ENCODE measurements around the gene PPP1R14C.

The PPP1R14C gene

DNA sequence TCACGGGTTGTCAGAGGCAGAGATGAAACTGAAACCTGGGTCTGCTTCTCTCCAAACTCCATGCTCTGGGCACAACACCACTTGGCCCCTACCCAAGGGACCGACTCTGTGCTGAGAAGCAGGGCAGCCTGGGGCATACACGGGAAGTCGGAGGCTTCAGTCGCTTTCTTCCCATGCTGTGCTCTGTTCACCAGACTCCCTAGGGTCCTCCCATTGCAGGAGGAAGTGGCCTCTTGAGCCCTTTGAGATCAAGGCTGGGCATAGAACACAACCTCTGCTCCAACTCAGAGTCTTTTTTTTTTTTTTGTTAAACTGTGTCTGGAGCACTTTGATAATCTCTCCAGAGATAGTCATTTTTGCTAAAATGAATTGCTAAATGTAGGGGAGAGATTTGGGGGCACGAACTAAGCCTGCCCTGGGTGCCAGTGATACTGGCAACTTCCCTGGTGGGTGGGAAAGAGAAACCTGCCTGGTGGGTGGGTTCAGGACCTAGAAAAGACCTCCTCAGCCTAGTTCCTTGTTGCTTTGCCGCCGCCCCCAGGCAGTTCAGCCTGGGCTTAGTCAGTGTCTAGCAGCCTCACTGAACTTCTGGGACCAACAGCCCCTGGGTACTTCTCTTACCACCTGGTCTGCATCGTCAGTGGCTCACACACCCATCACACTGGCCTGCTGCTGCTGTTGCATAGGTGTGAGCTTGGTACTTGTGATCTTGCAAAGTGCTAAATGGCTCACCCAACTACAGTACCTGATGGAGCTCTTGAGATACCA, 62.0 kb downstream of the PPP1R14C start:
- H3K27ac ChIP-seq = peak overlapping the region in 1 of 21 experiments; percentile 49
- H3K4me3 ChIP-seq = no peak overlapping the region

DNA sequence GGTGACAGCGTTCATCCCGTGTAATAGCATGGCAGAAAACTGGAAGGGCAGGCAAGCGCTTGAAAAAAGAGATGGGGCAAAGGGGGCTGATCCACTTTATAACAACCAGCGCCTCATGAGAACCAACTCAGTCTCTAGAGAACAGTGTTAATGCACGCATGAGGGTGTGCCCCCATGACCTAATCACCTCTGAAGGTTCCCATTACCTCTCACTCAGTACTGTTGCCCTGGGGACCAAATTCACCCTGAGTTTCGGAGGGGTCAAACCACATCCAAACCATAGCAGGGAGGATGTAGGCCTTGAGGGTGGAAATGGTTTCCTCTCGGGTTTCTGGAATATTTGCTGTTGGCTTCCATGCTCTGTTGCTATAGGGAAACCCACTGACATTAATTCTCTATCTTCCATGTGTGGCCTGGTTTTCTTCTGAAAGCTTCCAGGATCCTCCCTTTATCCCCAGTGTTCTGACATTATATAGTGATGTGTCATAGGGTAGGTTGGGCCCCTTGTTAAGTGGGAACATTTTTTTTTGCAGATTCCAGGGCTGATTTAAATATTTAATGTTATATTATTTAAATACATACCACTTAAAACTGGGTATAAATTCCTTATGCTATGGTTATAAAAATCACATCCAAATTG, 65.2 kb downstream of the PPP1R14C start:
- no peak overlapping the region for H3K27ac ChIP-seq
- no peak overlapping the region for H3K4me3 ChIP-seq

DNA sequence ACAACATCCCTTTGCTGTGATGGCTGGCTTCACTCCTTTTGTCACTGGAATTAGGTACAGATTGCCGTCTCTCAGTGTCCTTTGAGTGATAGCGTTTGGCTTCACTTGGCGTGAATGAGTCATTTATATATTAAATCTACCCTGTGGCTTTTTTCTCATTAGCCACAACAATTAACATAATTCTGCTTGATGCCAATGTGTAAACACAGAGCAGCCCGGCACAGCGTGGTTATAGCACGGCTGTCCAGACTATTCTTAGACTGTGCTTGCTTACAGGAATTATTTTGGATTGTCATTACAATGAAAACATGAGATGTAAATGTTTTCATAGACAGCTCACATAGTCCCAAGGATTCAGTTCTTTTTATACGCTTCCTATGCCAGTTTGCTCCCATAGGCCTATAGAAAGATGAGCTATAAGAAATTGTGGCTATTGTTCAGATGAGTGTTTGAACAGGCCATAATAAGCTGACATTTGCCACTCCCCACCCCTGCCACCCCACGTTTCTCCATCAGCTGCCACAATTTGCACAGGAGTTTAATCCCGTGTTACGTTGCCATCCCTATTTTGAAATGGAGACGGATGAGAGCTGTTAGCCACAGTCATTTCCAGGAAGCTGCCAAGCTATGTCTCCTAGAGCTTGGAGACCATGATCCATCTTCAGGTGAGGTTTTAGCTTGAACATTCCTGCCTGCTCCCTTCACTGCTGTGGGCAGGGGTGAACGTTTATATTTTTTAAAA, 65.9 kb downstream of the PPP1R14C start:
- no peak overlapping the region for H3K27ac ChIP-seq
- no peak overlapping the region for H3K4me3 ChIP-seq

DNA sequence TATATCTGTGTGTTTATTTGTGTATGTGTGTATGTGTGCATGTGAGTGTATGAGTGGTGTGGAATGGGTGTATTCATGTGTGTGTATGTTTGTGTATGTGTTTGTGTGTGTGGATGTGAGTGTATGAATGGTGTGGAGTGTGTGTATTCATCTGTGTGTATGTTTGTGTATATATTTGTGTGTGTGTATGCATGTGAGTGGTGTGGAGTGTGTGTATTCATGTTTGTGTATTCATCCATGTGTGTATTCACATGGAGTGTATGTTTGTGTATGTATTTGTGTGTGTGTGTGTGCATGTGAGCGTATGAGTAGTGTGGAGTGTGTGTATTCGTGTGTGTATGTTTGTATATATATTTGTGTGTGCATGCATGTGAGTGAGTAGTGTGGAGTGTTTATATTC, 66.6 kb downstream of the PPP1R14C start:
- H3K27ac ChIP-seq = no peak overlapping the region
- no peak overlapping the region for H3K4me3 ChIP-seq

GRCh38 chr6:150211700-150212511, 69.1 kb downstream of the PPP1R14C start:
- Histone ChIP-seq H3K27ac (no peak overlapping the region), H3K4me3 (no peak overlapping the region)

DNA sequence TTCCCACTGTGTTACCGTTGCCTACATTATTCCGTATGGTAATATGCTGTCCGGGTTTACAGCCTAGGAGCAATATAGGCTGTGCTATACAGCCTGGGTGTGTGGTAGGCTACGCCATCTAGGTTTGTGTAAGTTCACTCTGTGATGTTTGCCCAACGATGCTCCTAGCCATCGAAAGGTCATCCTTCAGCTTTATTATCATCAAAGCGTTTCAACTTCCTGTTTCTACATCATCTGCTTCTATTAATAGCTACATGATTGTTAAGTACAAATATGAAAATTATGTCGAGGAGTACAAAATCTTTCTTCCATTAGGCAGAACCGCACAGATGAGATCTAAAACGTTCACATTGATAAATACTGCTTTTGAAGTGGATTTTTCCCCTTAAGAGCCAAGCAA, 69.9 kb downstream of the PPP1R14C start:
- Histone ChIP-seq H3K4me3 (no peak overlapping the region), H3K27ac (no peak overlapping the region)

DNA sequence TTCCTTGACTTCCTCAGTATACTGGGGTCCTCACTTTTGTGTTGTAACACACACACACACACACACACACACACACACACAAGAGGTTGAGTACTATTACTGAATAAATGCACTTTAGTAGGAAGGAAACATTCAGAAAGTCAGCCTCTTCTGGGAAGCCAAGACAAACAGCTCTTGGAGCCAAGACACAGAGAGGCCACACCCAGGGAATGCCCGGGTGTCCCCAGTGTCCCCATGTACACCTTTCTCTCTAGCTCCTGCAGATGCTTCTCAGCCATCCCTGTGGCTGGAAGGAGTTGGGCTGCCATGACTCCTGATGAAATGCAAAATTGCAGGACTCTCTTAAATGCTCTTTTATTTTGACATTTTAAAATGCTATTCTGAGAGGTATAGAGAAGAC, 70.5 kb downstream of the PPP1R14C start:
- H3K27ac ChIP-seq = no peak overlapping the region
- no peak overlapping the region for H3K4me3 ChIP-seq

DNA sequence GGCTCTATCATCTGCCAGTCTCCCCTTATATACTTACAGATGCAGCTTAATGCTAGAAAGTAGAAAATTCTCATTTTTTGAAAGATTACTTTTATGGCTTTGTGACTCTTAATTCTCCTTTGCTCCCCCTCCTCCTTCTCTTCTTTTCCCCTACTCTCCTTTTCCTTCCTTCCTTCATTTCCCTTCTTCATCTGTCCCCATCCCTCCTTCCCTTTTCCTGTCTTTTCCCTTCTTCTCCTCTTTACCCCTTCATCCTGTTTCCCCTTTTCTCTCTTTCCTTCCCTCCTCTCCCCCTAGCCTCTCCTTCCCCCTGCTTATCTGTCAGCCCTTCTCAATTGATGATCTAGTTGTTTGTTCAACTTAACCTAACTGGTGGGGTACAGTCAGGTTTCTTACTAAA, 71.5 kb downstream of the PPP1R14C start:
- Histone ChIP-seq H3K4me3 (no peak overlapping the region), H3K27ac (no peak overlapping the region)

DNA sequence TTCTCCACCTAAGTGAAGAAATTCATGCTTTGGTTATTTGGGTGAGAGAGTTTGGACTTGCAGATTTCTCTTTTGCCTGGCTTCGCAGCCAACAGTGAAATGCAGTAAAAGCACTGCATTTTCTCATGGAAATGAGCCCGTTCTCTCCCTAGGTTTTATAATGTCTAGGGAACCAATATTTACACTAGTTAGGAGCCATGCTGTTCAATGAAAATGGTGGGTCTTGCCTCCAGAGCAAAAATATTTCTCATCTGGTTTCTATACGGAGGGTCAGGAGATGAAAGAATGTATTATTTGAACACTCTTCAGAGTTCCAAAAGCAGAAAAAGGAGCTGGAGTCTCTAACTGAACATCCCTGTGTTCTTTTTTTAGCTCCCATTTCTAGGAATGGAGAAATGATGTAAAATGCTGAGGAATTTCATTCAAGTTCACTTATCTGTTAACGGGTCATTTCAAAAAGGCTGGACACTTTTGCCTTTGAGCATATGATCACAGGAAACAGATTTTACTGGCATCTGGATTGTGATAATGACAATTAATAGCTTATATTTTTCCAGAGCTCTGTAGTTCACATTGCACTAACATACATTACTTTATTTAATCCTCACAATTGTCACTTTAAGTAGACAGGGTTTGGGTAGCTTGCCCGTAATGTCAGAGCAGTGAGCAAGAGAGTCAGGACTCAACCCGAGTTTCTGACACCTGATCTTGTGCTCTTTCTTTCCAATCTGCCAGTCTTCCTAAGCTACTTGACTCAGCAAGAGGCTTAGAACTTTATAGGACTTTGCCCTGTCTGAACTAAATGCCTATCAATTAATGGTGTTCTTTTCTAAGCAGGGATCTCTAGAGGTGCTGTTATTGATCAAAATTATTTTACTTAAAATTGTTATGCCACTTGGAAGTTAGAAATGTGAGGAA, 78.0 kb downstream of the PPP1R14C start:
- no peak overlapping the region for H3K4me3 ChIP-seq
- H3K27ac ChIP-seq = no peak overlapping the region

- H3K4me3 ChIP-seq = no peak overlapping the region
Observed at GRCh38 chr6:150224820-150225219, 82.0 kb downstream of the PPP1R14C start.

DNA sequence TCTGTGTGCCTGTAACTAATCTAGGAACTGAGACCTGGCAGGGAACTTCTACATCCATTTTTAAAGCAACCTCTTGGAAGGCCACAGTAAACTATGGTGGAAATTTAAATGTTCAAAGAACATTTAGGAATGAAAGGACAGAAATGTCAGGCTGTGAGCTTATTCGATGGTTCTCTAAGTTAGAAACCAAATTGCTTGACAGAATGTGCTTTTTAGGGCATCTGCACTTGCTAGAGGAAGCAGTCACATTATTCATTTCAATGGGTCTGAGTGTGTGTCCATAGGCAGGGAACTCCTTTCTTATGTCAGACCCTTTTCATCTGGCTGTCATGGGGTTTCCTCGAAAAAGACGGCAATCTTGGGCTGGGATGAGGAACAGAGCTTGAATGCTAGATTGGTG, 84.4 kb downstream of the PPP1R14C start:
- H3K27ac ChIP-seq = no peak overlapping the region
- no peak overlapping the region for H3K4me3 ChIP-seq

More at GRCh38 chr6:150224820-150225219, 82.0 kb downstream of the PPP1R14C start:
- no peak overlapping the region for H3K27ac ChIP-seq

DNA sequence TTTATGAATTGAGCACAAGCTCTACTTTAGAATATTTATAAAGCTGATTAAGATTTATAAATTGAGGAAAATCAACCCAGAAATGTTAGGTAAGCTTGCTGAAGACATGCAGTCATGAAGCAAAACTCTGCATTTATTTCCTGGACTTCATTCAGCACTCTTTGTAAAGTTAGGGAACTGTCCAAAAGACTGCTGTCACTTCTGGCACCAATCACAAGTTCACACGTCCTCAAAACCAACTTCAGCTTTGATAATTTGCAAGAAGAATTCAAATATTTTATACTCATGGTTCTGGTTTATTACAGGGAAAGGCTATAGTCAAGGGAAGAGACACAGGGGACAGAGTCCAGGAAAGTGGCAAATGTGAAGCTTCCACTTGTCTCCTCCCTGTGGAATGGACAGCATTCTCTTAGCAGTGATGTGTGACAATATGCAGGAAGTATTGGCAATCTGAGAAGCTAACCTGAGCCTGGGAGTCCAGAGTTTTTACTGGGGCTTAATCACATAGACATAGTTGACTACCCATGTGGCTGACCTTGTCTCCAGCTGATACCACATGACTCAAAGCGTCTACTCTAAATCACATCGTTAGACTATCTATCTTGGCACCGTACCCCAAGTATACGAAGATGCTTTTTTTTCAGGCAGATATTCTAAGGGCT, 85.4 kb downstream of the PPP1R14C start:
- H3K27ac ChIP-seq = no peak overlapping the region
- no peak overlapping the region for H3K4me3 ChIP-seq

GRCh38 chr6:150229436-150230163, 86.8 kb downstream of the PPP1R14C start:
- no peak overlapping the region for H3K27ac ChIP-seq
- H3K4me3 ChIP-seq = no peak overlapping the region

DNA sequence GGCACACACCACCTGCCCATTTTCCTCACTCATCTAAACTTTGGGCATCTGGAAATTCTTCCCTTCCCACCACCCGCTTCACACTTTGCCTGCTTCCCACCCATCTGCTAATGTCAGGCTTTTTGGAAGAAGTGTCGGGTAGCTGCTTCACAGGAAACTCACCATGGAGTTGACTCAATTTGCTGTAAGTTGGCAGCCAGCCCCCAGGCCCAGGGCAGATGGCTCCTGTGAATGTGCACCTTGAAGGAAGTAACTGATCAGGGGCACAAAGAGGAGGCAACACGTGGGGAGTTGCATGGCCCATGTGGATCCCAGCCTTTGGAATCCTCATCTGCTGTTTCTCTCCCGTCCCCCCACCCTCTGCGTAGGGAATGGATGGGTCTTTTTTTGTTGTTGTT, 87.3 kb downstream of the PPP1R14C start:
- Histone ChIP-seq H3K27ac (no peak overlapping the region), H3K4me3 (no peak overlapping the region)

DNA sequence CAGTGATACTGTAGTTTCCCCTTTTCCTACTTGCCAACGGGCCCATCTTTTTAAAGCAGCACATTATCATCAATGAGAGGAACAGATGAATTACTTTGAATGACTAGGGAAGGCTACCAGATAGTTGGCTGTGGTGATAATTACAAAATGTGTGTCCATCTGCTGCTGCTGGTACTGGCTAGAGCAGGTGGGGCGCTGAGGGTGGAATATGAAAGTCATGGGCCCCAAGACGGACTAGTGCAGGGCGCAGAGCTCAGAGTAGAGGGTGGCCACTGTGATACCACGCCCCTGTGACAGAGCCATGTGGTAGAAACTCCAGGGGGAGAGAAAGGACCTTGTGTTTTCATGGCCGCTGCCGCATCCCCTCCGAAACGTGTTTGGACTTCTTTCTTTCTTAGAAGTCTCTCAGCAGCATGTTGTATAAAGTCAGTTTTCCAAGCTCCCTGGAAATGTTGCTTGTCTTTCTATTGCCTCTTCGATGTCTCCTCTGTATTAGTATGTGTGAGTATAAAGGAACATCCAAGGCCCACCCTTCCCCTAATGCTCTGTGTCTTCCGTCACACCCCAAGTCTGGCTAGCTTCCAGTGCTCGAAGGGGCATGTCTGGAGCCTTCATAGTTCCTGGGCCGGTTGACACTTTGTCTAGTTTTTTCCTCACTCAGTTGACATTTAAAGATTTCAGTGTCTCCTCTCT, 88.1 kb downstream of the PPP1R14C start:
- H3K27ac ChIP-seq = no peak overlapping the region

GRCh38 chr6:150231525-150231850, 88.6 kb downstream of the PPP1R14C start:
- Histone ChIP-seq H3K27ac (no peak overlapping the region), H3K4me3 (no peak overlapping the region)

More for the DNA sequence above, 88.1 kb downstream of the PPP1R14C start:
- no peak overlapping the region for H3K4me3 ChIP-seq

DNA sequence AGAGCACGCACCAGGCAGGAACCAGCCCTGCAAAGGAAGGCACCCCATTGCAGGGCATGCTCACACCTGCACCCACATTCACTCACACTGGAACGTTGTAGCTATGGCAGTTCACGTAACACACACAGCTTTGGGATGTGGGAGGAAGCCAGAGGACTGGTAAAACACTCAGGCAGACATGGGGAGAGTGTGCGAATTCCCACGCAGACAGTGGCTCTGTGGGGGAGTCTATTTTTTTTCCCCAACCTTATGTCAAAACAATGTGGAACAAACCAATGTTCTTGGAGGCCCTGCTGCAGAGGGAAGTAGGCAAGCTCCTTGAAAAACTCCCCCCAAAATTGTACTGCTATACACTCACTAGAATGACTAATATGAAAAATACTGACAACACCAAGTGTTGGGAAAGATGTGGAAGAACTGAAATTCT, 91.0 kb downstream of the PPP1R14C start:
- no peak overlapping the region for H3K27ac ChIP-seq
- H3K4me3 ChIP-seq = no peak overlapping the region
